GM10847 (cell line): ENCODE results near the gene HNRNPA2B1.
A peak's percentile ranks its signal among the peaks of the same experiment; 100 is the strongest.

ENCODE experiments used
- POLR2A ChIP-seq: IDR thresholded peaks from 2 replicates; pipeline ENCODE4 v1.6.1; 2011; ENCODE audit not compliant: insufficient read length; ENCODE audit errors: extremely low read depth

The HNRNPA2B1 gene

DNA sequence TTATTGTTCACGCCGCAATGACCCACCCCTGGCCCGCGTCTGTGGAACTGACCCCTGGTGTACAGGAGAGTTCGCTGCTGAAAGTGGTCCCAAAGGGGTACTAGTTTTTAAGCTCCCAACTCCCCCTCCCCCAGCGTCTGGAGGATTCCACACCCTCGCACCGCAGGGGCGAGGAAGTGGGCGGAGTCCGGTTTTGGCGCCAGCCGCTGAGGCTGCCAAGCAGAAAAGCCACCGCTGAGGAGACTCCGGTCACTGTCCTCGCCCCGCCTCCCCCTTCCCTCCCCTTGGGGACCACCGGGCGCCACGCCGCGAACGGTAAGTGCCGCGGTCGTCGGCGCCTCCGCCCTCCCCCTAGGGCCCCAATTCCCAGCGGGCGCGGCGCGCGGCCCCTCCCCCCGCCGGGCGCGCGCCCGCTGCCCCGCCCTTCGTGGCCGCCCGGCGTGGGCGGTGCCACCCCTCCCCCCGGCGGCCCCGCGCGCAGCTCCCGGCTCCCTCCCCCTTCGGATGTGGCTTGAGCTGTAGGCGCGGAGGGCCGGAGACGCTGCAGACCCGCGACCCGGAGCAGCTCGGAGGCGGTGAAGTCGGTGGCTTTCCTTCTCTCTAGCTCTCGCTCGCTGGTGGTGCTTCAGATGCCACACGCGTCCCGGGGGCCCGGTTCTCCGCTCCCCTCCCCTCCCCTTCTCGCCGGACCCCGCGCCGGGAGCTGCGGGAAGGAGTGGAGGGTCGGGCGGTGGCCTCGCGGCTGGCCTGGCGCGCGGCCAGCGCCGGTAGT, 887 bp upstream of the HNRNPA2B1 start, which contains the start of gene CBX3:
Gene CBX3 (plus strand): TSS at position 499 of the 772 bp plus-strand sequence. CDS start 1,254 bp downstream, outside the sequence.
- TF ChIP-seq POLR2A: peak; percentile 76

DNA sequence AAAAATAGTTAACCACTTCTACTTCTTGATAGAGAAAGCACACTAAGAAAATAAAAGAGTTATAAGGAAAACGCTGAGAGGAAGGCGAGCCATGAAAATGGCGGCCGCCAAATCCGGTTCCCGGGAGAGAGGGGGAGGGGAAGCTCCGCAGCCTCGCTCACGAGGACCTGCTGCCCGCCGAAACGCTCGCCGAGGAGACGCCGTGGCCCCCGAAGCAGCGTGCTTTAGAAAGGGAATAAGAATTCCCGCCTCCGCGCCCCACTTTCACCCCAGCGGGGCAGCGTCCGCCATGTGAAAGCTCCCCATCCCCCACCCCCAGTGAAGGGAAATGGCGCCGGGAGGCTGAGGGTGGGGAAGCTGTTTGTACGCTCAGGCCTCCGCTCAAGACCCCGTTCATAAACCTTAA, 505 bp downstream of the HNRNPA2B1 start:
- TF ChIP-seq POLR2A: no peak

DNA sequence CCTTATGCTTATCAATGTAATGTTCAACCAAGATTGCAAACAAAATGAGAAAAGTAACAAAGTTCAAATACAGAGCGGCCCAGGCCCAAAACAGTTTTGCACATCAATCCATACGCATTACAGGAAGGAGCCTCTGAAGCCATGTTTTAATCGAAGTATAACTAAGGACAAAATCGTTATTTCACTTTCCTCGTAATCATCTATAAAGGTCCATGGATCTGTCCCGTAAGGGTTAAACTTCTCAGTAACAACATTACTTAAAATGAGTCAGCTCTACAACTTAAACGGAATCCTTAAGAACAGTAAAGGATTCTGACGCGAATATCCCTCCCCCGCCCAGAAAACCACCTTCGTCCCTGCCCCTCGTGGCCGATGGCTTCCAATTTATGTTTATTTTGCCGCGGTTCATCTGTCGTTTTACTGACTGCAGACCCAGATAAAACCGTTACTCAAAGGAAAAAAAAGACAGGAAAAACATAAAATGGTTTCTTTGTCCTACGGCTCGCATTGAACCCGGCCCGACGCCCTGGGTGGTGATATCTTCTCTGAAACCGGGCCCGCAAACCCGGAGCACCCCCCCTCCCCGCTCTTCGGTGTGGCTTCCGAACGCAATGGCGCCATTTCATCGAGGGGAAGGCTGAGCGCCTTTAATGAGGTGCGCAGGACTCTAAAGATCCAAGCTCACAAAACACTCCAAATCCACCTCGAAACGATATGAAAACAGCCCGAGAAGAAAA, 1.1 kb downstream of the HNRNPA2B1 start:
- no peak for TF ChIP-seq POLR2A

DNA sequence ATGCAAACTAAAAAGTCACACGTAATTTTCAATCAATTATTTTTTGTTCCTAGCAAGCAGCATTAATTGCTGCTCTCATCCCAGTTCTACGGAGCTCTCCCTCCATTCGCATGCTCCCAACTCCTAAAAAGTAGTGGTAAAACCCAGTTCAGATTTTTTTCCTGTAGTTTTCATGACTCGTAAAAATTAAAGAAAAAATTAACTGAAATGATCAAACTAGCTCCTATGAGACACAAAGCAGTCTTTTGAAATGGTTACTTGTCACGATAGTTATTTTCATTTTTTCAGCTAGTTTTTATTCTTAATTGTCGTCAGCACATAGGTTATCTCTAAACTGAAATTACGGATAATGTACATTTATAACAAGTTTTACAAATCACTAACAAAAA, 1.8 kb downstream of the HNRNPA2B1 start:
- TF ChIP-seq POLR2A: no peak

DNA sequence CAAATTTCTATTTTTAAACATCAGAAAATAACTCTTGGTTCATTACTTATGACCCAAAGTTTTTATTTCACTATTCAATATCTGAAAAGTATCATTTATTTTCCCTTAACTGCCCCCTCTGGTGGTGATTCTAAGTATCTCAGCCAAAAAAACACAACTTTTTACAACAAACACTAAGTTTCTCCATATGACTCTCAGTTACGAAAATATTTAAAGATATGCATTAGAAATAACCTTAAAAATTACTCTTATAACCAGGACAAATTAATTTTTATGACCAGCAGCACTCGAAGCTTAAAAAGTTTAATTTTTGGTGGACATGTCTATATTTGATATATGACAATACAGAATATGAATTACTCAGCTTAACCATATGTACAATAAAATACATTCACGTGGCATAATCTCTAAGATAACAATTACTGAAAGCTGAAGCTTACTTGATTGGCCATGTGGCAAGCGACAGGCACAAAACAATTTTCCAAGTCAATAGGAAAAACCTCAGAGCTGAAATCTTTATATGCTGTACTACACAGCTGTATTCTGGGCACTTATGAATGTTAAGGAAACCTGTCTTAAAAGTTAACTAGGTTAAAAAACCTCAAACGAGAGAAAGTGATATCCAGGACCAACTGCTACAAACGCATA, 2.3 kb downstream of the HNRNPA2B1 start:
- TF ChIP-seq POLR2A: no peak

DNA sequence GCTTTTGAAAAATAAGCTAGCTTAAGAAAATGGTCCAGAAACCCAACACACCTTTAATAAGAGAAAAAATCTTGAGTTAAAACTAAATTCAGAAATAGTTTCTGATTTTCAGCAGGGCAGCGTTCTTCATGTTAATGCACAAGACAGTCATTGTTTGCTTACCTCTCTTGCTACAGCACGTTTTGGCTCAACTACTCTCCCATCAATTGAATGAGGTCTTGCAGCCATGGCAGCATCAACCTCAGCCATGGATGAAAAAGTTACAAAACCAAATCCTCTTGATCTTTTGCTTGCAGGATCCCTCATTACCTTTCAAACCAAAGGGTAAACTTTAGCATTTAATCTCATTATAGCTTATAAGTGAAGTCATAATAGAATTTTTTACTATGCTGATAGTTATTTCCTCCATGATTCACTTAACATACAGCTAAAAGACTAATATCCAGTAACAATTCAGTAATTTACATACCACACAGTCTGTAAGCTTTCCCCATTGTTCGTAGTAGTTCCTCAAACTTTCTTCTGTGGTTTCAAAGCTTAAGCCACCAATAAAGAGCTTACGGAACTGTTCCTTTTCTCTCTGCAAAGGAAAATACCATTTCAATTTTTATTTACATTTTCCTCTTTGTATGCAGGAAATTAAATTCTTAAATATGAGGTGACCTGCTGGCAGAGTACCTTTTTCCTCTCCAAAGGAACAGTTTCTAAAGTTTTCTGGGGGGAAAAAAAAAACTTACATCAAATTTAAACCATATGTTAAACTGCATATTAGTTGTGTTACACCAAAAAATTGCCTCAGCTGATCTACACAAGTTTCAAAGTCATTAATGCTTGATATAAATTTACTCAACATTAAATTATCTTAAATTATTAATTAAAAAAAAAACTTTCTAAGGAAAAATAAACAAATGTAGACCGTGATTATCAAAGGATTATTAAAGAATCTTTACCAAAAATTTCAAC, 3.1 kb downstream of the HNRNPA2B1 start:
- TF ChIP-seq POLR2A: no peak

DNA sequence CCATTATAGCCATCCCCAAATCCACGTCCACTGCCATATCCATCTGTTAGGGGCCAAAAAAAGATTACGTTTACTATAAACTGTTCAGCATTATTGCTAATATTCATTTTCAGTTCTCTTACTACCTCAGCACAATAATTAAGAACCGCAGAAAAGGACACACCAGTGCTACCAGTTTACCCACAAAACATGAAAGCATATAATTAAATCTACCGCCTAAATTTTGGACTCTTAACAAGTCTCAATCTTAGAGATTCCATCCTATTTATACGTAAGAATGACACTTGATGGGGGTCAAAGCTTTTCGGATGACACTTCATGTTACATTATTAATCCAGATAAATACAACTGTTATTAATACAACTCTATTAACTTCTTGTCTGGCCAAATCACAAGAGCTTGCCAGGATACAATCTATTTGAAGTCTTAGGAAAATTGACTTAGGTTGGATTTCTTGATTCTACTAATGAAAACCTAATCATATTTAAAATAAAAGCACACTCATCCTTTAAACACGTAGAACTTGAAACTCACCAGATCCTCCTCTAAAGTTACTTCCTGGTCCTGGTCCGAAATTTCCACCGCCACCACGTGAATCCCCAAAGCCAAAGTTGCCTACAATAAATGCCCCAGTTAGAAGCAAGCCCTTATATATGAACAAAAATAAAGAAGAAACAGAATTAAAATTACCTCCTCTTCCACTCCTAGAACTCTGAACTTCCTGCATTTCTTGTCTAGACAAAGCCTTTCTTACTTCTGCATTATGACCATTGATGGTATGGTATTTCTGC, 4.5 kb downstream of the HNRNPA2B1 start:
- no peak for TF ChIP-seq POLR2A

DNA sequence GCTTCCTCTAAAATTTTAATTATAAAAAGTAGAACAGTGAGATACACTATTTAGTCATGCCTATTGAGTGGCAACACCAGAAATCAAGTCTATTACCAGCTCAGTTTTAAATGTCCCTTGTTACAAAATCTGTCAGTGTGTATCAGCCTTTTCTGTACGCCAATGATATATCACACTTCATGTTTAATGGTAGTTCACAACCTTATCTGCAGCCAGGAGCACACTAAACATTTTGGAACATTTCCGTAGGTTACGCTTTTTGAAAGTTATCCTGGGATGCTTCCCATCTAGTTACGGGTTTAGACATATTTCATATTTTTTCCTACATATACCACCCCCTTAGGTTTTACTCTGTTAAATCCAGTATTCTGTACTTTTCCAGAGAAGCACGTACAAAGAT, 5.4 kb downstream of the HNRNPA2B1 start:
- no peak for TF ChIP-seq POLR2A

DNA sequence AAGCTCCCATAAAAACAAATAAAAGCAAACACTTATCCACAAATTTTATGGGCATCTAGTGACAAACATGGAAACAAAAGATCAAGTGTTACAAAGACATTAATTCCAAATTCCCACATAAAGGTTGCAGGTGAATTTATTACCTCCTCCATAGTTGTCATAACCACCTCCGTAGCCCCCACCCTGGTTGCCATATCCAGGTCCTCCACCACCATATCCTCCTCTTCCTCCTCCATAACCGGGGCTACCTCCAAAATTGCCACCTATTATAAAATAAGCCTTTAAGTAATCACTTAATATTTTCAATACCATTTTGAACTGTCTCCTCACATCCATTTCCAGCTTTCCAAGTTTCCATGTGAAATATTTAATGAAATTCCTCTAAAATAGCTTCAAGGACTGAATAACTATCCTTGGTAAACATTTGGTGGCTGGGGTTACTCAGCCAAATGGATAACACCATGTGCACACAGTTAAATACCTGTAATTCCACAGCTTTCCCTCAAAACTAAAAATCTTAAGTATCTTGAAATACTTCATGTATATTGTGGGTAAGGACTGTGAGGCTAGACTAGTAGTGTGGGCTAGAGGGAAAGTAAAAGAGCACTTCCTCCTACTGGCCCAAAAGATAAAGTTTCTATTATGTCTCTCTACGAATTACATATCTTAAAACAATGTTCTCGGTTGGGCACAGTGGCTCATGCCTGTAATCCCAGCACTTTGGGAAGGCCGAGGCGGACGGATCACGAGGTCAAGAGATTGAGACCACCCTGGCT, 6.9 kb downstream of the HNRNPA2B1 start:
- peak; percentile 14 for TF ChIP-seq POLR2A

DNA sequence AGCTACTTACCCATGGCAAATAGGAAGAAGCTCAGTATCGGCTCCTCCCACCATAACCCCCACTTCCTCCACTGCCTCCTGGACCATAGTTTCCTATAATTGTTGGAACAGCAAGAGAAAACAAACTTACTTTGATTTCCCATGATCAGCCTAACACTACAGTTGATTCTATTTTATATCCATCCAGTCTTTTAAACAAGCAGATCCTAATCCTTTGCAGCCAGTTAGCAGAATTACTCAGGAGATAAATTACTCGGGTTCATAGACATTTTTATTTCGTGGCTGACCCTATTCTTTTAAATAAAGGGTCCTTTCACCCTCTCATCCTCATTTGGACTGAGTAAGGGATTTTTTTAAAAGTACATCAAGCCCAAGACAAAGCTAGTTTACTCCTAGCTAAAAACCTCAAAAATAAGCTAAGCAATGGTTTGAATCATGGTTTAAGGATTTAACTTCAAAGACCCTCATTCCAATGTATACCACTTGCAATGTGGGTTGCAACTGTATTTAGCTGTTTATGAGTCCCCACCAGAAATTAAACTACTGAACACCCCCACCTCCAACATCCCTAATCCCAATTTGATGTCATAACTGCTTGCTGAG, 8.0 kb downstream of the HNRNPA2B1 start:
- TF ChIP-seq POLR2A: no peak

DNA sequence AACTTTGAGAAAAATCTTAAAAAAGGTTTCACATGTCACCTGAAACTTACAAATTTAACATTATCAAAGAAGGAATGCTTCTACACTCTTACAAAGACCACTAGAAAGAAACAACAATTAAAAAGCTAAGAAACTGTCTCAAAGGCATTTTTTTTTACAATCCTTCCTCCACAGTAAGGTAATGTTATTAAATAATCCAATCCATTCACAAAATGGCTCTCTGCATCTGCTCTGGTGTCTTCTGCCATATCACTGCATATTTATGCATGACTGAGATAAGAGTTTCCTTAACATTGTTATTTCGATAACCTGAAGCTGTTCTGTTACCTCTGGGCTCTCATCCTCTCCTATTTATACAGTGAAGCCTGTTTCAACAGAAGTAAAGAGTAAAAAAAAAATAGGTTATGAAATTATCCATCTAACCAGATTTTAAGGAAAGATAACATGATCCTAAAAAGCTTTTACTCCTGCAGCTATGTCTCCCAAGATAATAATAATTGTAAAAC, 8.5 kb downstream of the HNRNPA2B1 start:
- no peak for TF ChIP-seq POLR2A

DNA sequence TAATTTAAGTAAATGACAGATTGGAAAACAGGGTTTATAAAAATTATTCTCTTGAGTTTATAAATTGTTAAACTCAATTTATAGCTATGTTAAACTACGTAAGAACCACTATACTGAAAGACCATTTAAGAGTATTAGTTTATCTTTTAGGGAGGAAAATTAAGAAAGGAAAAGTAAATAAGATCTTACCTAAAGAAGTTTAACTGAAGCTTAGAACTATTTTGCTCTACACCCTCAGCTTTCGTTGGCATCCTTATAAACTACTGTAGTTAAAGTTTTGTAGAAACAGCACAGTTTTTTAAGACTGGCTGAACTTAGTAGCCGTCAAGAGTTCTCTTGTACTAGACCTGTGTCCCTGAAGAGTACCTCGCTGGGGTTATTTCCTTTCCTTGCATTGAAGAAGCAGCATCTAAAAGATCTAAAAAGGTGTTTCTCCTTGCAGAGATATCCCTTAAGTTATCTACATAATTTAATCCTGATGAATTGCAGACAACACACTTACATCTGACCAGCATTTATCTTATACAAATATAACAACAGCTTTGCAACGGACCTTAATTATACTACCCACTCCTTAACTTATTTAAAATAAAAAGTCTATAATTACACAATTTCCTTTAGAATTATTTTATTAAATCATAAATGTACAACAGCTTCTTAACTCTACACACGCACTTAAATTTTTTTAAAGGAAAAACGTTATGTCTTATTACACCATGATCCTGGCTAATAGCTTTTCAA, 9.1 kb downstream of the HNRNPA2B1 start:
- TF ChIP-seq POLR2A: no peak
